Measurements from ENCODE around the gene BRI3.

DNA sequence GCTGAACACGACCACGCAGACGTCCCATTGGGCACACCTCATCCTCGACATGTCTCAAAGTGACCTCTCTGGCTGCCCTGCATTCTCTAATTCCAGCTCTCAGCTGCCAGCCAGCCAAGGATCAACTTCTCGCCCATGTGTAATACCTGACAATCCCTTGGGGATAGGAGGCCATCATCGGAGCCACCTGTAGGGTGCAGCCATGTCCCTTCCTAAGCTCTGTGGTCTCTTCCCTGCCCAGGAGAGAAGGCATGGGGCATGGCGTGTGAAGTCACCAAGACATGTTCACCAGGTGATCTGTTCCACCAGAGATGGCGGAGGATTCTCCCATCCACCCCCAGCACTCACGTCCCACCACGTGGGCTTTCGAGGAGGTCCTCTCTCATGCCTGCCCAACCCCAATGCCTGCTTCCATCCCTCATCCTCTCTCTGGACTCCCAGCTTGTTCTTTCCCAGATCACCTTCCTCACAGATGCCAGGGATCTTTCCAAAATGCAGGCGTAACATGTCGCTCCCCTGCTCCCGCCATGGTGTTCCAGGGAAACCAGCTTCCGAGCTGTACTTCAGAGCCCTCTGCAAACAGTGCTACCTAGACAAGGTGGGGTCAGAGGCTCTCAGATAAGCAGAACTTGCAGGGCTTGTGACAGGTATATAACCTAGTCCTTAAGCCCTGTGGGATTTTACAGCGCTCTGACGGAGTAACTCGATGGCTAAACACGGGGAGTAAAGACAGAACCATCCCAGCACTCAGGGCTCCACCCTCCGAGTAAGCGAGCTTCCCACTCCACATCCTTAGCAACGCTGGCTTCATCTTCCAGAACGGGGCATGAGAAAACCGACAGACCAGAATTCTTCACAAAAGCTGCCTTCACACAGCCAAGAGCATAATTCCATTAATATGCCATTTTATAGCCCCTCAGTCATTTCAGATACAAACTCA, 41.1 kb downstream of the BRI3 start:
- TF ChIP-seq POLR2AphosphoS5 (IDR thresholded peaks at IDR 0.05; ENCODE audit: control insufficient read depth, insufficient read depth, low read depth, low read length) (no peak), EZH2 (IDR thresholded peaks at IDR 0.05; ENCODE audit: borderline replicate concordance, low read depth, low read length) (no peak), MAFF (IDR thresholded peaks at IDR 0.05; ENCODE audit: low read length) (no peak), ZNF143 (CRISPR knock-in tag; IDR thresholded peaks at IDR 0.05) (no peak)
- TF ChIP-seq, protein P1, sequence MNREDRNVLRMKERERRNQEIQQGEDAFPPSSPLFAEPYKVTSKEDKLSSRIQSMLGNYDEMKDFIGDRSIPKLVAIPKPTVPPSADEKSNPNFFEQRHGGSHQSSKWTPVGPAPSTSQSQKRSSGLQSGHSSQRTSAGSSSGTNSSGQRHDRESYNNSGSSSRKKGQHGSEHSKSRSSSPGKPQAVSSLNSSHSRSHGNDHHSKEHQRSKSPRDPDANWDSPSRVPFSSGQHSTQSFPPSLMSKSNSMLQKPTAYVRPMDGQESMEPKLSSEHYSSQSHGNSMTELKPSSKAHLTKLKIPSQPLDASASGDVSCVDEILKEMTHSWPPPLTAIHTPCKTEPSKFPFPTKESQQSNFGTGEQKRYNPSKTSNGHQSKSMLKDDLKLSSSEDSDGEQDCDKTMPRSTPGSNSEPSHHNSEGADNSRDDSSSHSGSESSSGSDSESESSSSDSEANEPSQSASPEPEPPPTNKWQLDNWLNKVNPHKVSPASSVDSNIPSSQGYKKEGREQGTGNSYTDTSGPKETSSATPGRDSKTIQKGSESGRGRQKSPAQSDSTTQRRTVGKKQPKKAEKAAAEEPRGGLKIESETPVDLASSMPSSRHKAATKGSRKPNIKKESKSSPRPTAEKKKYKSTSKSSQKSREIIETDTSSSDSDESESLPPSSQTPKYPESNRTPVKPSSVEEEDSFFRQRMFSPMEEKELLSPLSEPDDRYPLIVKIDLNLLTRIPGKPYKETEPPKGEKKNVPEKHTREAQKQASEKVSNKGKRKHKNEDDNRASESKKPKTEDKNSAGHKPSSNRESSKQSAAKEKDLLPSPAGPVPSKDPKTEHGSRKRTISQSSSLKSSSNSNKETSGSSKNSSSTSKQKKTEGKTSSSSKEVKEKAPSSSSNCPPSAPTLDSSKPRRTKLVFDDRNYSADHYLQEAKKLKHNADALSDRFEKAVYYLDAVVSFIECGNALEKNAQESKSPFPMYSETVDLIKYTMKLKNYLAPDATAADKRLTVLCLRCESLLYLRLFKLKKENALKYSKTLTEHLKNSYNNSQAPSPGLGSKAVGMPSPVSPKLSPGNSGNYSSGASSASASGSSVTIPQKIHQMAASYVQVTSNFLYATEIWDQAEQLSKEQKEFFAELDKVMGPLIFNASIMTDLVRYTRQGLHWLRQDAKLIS (CRISPR knock-in tag; IDR thresholded peaks at IDR 0.05) = no peak
- TF ChIP-seq, protein P2, sequence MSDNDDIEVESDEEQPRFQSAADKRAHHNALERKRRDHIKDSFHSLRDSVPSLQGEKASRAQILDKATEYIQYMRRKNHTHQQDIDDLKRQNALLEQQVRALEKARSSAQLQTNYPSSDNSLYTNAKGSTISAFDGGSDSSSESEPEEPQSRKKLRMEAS (CRISPR knock-in tag; IDR thresholded peaks at IDR 0.05) = no peak
